ENCODE results near the gene TSHZ2. TPM values are rescaled to one million over a fixed set of nuclear protein-coding genes. Genes with fewer than 3 reads are reported as not detected.

TSHZ2 gene
- total and polyA plus RNA-seq, 9 donors = 7.3 to 23.1 (median 12.5) TPM

- no peak overlapping the region for H3K4me3 ChIP-seq (ENCODE audit: low read length)
Observed at GRCh38 chr20:53306192-53306805, 334.1 kb downstream of the TSHZ2 start.

DNA sequence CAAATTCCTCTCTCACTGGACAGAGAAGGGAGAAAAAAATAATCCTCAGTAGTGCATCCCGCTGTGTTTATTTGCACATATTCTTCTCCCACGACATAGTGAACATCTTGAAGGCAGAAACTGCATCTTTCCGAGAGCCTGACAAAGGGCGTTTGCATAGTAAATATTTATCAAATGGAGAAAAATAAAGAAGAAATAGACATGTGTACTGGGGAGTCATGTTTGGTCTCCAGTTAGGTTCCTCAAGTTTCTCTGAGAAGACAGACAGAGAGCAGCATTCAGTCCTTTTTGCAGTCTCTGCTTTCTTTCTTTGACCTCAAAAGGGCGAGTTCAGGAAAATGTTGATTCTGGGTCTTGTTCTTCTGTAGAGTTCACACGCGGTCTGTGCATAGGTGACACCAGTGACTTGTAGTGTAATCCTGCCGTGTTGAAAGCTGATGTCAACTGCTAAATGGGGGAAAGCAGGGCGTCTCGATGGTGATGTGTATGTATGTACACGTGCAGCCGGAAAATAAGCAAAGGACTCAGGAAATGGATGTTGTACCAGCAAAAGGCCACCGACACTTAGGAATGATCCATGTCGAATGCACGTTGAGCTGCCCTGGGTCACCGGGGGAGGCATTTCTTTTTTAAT lies 335.9 kb downstream of the TSHZ2 start:
- WGBS (ENCODE audit: insufficient coverage) = 60% methylated on average over 12 of the region's 16 CpGs
- H3K4me1 ChIP-seq (ENCODE audit: control insufficient read depth, insufficient read depth, low read length) = no peaks in the 10 kb centered on the region
- no peaks in the 10 kb centered on the region for H3K27me3 ChIP-seq (ENCODE audit: control insufficient read depth, insufficient read depth, low read length)
- H3K27ac ChIP-seq (ENCODE audit: low read length) = no peak overlapping the region
- DNase-seq = no peak
- H3K36me3 ChIP-seq (ENCODE audit: control insufficient read depth, insufficient read depth, low read length) = no peaks in the 10 kb centered on the region
- H3K9me3 ChIP-seq (replicated peaks; ENCODE audit: control insufficient read depth, low read depth, low read length) = peaks cover 5% of the 10 kb centered on the region
- no peak overlapping the region for H3K4me3 ChIP-seq (ENCODE audit: low read length)

More at GRCh38 chr20:53306192-53306805, 334.1 kb downstream of the TSHZ2 start:
- H3K36me3 ChIP-seq (ENCODE audit: control insufficient read depth, insufficient read depth, low read length) = no peaks in the 10 kb centered on the region
- H3K9me3 ChIP-seq (replicated peaks; ENCODE audit: control insufficient read depth, low read depth, low read length) = peaks cover 5% of the 10 kb centered on the region
- no peaks in the 10 kb centered on the region for H3K4me1 ChIP-seq (ENCODE audit: control insufficient read depth, insufficient read depth, low read length)
- DNase-seq = no peak
- no peak overlapping the region for H3K27ac ChIP-seq (ENCODE audit: low read length)
- no peaks in the 10 kb centered on the region for H3K27me3 ChIP-seq (ENCODE audit: control insufficient read depth, insufficient read depth, low read length)
- WGBS (ENCODE audit: insufficient coverage) = 87% methylated on average over 3 of the region's 8 CpGs

- peaks cover 5% of the 10 kb centered on the region for H3K9me3 ChIP-seq (replicated peaks; ENCODE audit: control insufficient read depth, low read depth, low read length)
- H3K4me1 ChIP-seq (ENCODE audit: control insufficient read depth, insufficient read depth, low read length) = no peaks in the 10 kb centered on the region
- no peaks in the 10 kb centered on the region for H3K36me3 ChIP-seq (ENCODE audit: control insufficient read depth, insufficient read depth, low read length)
- H3K4me3 ChIP-seq (ENCODE audit: low read length) = no peak overlapping the region
- H3K27ac ChIP-seq (ENCODE audit: low read length) = no peak overlapping the region
- no peak for DNase-seq
- no peaks in the 10 kb centered on the region for H3K27me3 ChIP-seq (ENCODE audit: control insufficient read depth, insufficient read depth, low read length)
- WGBS (ENCODE audit: insufficient coverage) = no CpG with 5 or more reads among the region's 2 CpGs
Observed at GRCh38 chr20:53309515-53309914, 337.4 kb downstream of the TSHZ2 start.

- Histone ChIP-seq H3K9me3 (replicated peaks; ENCODE audit: control insufficient read depth, low read depth, low read length) (peaks cover 5% of the 10 kb centered on the region), H3K36me3 (ENCODE audit: control insufficient read depth, insufficient read depth, low read length) (no peaks in the 10 kb centered on the region), H3K27ac (ENCODE audit: low read length) (no peak overlapping the region), H3K27me3 (ENCODE audit: control insufficient read depth, insufficient read depth, low read length) (no peaks in the 10 kb centered on the region), H3K4me1 (ENCODE audit: control insufficient read depth, insufficient read depth, low read length) (no peaks in the 10 kb centered on the region), H3K4me3 (ENCODE audit: low read length) (no peak overlapping the region)
- peak; percentile 82 for DNase-seq
- WGBS (ENCODE audit: insufficient coverage) = no CpG with 5 or more reads among the region's 2 CpGs
Observed at GRCh38 chr20:53312957-53313356, 340.8 kb downstream of the TSHZ2 start.

DNA sequence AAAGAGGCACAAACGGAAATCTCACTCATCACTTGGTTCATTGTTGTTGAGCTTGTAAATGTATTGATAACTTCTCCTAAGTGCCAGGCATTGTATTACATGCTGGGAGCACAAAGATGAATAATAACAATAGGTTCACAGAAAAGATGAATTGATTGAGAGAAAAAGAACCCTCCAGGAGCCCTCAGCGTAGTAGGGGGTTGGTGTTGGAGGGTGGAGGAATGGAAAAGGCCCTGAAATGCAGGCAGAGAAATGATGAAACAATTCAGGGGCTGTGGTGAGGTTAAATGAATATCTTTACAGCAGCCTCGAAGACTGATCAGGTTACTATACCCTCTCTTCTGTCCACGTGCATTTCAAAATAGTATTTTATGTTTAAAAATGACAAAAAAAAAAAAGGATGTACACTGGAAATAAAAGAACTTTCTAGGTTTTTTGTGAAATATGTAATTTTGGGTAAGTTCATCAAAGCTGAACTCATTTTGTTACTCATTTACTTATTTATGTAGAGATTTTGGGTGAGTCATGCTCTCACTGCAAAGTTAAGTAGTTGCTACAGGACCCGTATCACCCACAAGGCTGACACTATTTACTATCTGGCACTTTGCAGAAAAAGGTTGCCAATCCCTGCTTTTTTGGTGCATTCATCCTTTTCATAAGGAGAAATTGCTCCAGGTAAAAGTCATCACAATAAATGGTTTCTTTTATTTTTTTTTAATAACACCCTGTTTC lies 344.2 kb downstream of the TSHZ2 start:
- Histone ChIP-seq H3K4me1 (ENCODE audit: control insufficient read depth, insufficient read depth, low read length) (no peaks in the 10 kb centered on the region), H3K9me3 (replicated peaks; ENCODE audit: control insufficient read depth, low read depth, low read length) (no peaks in the 10 kb centered on the region), H3K36me3 (ENCODE audit: control insufficient read depth, insufficient read depth, low read length) (no peaks in the 10 kb centered on the region), H3K27me3 (ENCODE audit: control insufficient read depth, insufficient read depth, low read length) (no peaks in the 10 kb centered on the region), H3K27ac (ENCODE audit: low read length) (no peak overlapping the region), H3K4me3 (ENCODE audit: low read length) (no peak overlapping the region)
- no CpG with 5 or more reads among the region's 5 CpGs for WGBS (ENCODE audit: insufficient coverage)
- no peak for DNase-seq

- no peak for DNase-seq
- Histone ChIP-seq H3K27me3 (ENCODE audit: control insufficient read depth, insufficient read depth, low read length) (no peaks in the 10 kb centered on the region), H3K27ac (ENCODE audit: low read length) (no peak overlapping the region), H3K4me3 (ENCODE audit: low read length) (no peak overlapping the region), H3K9me3 (replicated peaks; ENCODE audit: control insufficient read depth, low read depth, low read length) (no peaks in the 10 kb centered on the region), H3K4me1 (ENCODE audit: control insufficient read depth, insufficient read depth, low read length) (no peaks in the 10 kb centered on the region), H3K36me3 (ENCODE audit: control insufficient read depth, insufficient read depth, low read length) (no peaks in the 10 kb centered on the region)
- 100% methylated on average over 1 of the region's 1 CpG for WGBS (ENCODE audit: insufficient coverage)
Observed at GRCh38 chr20:53319200-53319599, 347.0 kb downstream of the TSHZ2 start.

GRCh38 chr20:53319716-53320115 lies 347.6 kb downstream of the TSHZ2 start:
- Histone ChIP-seq H3K9me3 (replicated peaks; ENCODE audit: control insufficient read depth, low read depth, low read length) (no peaks in the 10 kb centered on the region), H3K27ac (ENCODE audit: low read length) (no peak overlapping the region), H3K4me3 (ENCODE audit: low read length) (no peak overlapping the region), H3K27me3 (ENCODE audit: control insufficient read depth, insufficient read depth, low read length) (no peaks in the 10 kb centered on the region), H3K4me1 (ENCODE audit: control insufficient read depth, insufficient read depth, low read length) (no peaks in the 10 kb centered on the region), H3K36me3 (ENCODE audit: control insufficient read depth, insufficient read depth, low read length) (no peaks in the 10 kb centered on the region)
- DNase-seq = no peak
- WGBS (ENCODE audit: insufficient coverage) = 83% methylated on average over 2 of the region's 2 CpGs

- no peaks in the 10 kb centered on the region for H3K27me3 ChIP-seq (ENCODE audit: control insufficient read depth, insufficient read depth, low read length)
- no peak overlapping the region for H3K4me3 ChIP-seq (ENCODE audit: low read length)
- no peaks in the 10 kb centered on the region for H3K36me3 ChIP-seq (ENCODE audit: control insufficient read depth, insufficient read depth, low read length)
- H3K9me3 ChIP-seq (replicated peaks; ENCODE audit: control insufficient read depth, low read depth, low read length) = no peaks in the 10 kb centered on the region
- no peak for DNase-seq
- no CpG with 5 or more reads among the region's 3 CpGs for WGBS (ENCODE audit: insufficient coverage)
- H3K27ac ChIP-seq (ENCODE audit: low read length) = no peak overlapping the region
- no peaks in the 10 kb centered on the region for H3K4me1 ChIP-seq (ENCODE audit: control insufficient read depth, insufficient read depth, low read length)
Observed at GRCh38 chr20:53320701-53321100, 348.5 kb downstream of the TSHZ2 start.

DNA sequence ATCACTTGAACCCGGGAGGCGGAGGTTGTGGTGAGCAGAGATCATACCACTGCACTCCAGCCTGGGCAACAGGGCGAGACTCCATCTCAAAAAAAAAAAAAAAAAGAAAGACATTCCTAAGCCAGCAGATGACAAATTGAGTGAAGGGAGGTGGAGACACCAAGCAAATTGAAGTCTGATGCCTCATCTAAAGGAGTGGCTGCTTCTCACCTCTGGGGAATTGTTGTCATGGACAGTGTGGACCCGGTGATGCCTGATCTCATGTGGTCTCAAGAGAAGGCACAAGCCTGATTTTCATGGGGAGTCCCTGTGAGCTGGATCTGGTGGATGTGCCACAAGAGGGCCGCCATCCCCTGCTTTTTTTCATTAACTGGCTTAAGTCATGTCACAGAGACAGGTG lies 349.4 kb downstream of the TSHZ2 start:
- Histone ChIP-seq H3K4me1 (ENCODE audit: control insufficient read depth, insufficient read depth, low read length) (no peaks in the 10 kb centered on the region), H3K27ac (ENCODE audit: low read length) (no peak overlapping the region), H3K36me3 (ENCODE audit: control insufficient read depth, insufficient read depth, low read length) (no peaks in the 10 kb centered on the region), H3K27me3 (ENCODE audit: control insufficient read depth, insufficient read depth, low read length) (no peaks in the 10 kb centered on the region), H3K4me3 (ENCODE audit: low read length) (no peak overlapping the region), H3K9me3 (replicated peaks; ENCODE audit: control insufficient read depth, low read depth, low read length) (no peaks in the 10 kb centered on the region)
- WGBS (ENCODE audit: insufficient coverage) = 93% methylated on average over 2 of the region's 5 CpGs
- DNase-seq = no peak

DNA sequence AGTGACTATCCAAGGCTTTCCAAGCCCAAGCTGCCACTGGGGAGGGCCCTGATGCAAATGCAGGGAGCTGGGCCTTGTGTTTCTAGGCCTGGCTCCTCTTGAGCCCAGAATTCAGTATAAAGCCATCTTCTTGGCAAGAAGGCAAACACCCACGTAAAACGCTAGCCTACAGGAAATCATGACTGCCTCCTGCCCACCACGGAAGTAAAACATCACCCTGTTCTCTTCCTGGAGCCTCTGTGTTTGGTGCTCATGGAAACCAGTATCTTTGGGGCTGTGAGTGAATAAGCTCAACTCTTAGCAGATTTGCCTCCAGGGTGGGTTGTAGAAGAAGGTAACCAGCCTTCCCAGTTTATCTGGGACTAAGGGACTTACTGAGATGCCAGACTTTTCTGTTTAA lies 350.5 kb downstream of the TSHZ2 start:
- DNase-seq = no peak
- H3K27ac ChIP-seq (ENCODE audit: low read length) = no peak overlapping the region
- no peaks in the 10 kb centered on the region for H3K4me1 ChIP-seq (ENCODE audit: control insufficient read depth, insufficient read depth, low read length)
- no peak overlapping the region for H3K4me3 ChIP-seq (ENCODE audit: low read length)
- H3K36me3 ChIP-seq (ENCODE audit: control insufficient read depth, insufficient read depth, low read length) = no peaks in the 10 kb centered on the region
- 80% methylated on average over 2 of the region's 3 CpGs for WGBS (ENCODE audit: insufficient coverage)
- no peaks in the 10 kb centered on the region for H3K9me3 ChIP-seq (replicated peaks; ENCODE audit: control insufficient read depth, low read depth, low read length)
- no peaks in the 10 kb centered on the region for H3K27me3 ChIP-seq (ENCODE audit: control insufficient read depth, insufficient read depth, low read length)
